ENCODE data around the gene LPAR1. TPM values are rescaled to one million over a fixed set of nuclear protein-coding genes. Genes with fewer than 3 reads are reported as not detected.

The LPAR1 gene
- total and polyA plus RNA-seq, 10 of the 15 experiments (the other 5 are each of a cell fraction or from before 2014, with no cell fraction given): 3.3 to 12.9 (median 8.4) TPM

DNA sequence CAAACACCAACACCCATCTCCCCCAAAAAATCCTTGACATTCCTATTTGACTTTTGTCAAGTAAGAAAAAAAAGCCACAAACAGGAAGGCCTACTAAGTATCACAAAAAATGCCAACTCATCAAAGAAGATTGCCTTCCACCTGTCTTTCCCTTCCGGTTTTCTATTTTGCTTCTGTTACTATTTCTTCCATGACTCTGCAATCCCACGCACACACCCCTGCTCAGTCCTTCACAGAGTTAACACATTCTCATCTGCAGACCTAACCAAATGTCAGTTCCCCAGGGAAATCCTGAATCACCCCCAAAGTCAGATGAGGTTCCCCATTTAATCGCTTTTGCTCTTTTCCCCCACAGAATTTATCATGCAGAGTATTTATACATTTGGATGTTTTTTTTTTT lies 15.1 kb downstream of the LPAR1 start:
- ATAC-seq (peak; percentile 54), DNase-seq (ENCODE audit: low read depth, low spot score) (no peak), FAIRE-seq (no peak)
- no peak overlapping the region for H3K9ac ChIP-seq (ENCODE audit: control insufficient read depth, insufficient read depth, low read length)
- no peaks in the 10 kb centered on the region for H3K4me1 ChIP-seq (ENCODE audit: control insufficient read depth, insufficient read depth, low read length)
- no TSS peak for BruUV-seq (replicated peaks)
- no peaks in the 10 kb centered on the region for H4K20me1 ChIP-seq (ENCODE audit: control insufficient read depth, insufficient read depth)
- no peak overlapping the region for H3K27ac ChIP-seq (ENCODE audit: control insufficient read depth, insufficient read depth)
- H3K9me3 ChIP-seq (replicated peaks; ENCODE audit: control insufficient read depth, insufficient read depth, low read length): no peaks in the 10 kb centered on the region
- in situ Hi-C loops (cut with MboI) (no loop called here), intact Hi-C loops (cut with micrococcal nuclease; ENCODE audit: unreplicated experiment) (no loop called here)
- H3K79me2 ChIP-seq (ENCODE audit: control insufficient read depth, insufficient read depth, low read length): no peaks in the 10 kb centered on the region
- ChIA-PET POLR2A (no interaction called here), RAD21 (ENCODE audit: unreplicated experiment) (interaction anchor here (1.0 kb wide), 1 partner anchor 13 kb away, joined by 3 read pairs; no protein-coding TSS in a partner anchor), SMC1A (ENCODE audit: uncharacterized antibody, unreplicated experiment) (interaction anchor here (0.8 to 17.2 kb wide), 2 partner anchors 8 to 21 kb away, joined by 3 to 218 read pairs; no protein-coding TSS in a partner anchor), CTCF (interaction anchor here (1.6 kb wide), 1 partner anchor 17 kb away, joined by 3 read pairs; no protein-coding TSS in a partner anchor)
- H3K27me3 ChIP-seq (replicated peaks in 1 of 2; ENCODE audit: control insufficient read depth in 2 of 2, insufficient read depth in 2 of 2, low read length in 1 of 2): no peaks in the 10 kb centered on the region
- H3K4me3 ChIP-seq: no peak overlapping the region
- H3K36me3 ChIP-seq (ENCODE audit: control insufficient read depth in 2 of 2, insufficient read depth in 2 of 2, low read length in 1 of 2): no peaks in the 10 kb centered on the region
- 44% methylated on average over 3 of the region's 3 CpGs for WGBS (ENCODE audit: insufficient coverage, insufficient replicate concordance, low lambda C conversion rate, missing lambda C conversion rate)
- H3K4me2 ChIP-seq (ENCODE audit: control insufficient read depth, insufficient read depth): no peak overlapping the region
- no peak overlapping the region for H2AFZ ChIP-seq (ENCODE audit: control insufficient read depth, low read depth, low read length)
- TF ChIP-seq IKZF2 (IDR thresholded peaks at IDR 0.05): peak; percentile 51 to 58; a peak in 2 of 4 replicates
- TF ChIP-seq ATF7 (IDR thresholded peaks at IDR 0.05; ENCODE audit: low read depth): 0 out of 2 replicates have a peak, but pooled peaks have one; percentile 12
- TF ChIP-seq STAT3 (IDR thresholded peaks at IDR 0.05; ENCODE audit: low read depth, low read length): no peak
- peak; percentile 62 for TF ChIP-seq MEF2B (IDR thresholded peaks at IDR 0.05; ENCODE audit: partially characterized antibody, poor library complexity, severe bottlenecking)
- no peak for TF ChIP-seq ZSCAN29 (IDR thresholded peaks at IDR 0.05)
- no peak for TF ChIP-seq SREBF2 (IDR thresholded peaks at IDR 0.05; ENCODE audit: low read length)
- TF ChIP-seq ZZZ3 (IDR thresholded peaks at IDR 0.05; ENCODE audit: control insufficient read depth, insufficient read length, low read depth): no peak
- TF ChIP-seq, protein P1, sequence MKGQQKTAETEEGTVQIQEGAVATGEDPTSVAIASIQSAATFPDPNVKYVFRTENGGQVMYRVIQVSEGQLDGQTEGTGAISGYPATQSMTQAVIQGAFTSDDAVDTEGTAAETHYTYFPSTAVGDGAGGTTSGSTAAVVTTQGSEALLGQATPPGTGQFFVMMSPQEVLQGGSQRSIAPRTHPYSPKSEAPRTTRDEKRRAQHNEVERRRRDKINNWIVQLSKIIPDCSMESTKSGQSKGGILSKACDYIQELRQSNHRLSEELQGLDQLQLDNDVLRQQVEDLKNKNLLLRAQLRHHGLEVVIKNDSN (IDR thresholded peaks at IDR 0.05; ENCODE audit: borderline replicate concordance, extremely low read length, insufficient read depth, low read depth, low read length): no peak
- TF ChIP-seq, protein P2, sequence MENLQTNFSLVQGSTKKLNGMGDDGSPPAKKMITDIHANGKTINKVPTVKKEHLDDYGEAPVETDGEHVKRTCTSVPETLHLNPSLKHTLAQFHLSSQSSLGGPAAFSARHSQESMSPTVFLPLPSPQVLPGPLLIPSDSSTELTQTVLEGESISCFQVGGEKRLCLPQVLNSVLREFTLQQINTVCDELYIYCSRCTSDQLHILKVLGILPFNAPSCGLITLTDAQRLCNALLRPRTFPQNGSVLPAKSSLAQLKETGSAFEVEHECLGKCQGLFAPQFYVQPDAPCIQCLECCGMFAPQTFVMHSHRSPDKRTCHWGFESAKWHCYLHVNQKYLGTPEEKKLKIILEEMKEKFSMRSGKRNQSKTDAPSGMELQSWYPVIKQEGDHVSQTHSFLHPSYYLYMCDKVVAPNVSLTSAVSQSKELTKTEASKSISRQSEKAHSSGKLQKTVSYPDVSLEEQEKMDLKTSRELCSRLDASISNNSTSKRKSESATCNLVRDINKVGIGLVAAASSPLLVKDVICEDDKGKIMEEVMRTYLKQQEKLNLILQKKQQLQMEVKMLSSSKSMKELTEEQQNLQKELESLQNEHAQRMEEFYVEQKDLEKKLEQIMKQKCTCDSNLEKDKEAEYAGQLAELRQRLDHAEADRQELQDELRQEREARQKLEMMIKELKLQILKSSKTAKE (IDR thresholded peaks at IDR 0.05; ENCODE audit: low read depth, poor library complexity, severe bottlenecking): no peak
- TF ChIP-seq, protein P3, sequence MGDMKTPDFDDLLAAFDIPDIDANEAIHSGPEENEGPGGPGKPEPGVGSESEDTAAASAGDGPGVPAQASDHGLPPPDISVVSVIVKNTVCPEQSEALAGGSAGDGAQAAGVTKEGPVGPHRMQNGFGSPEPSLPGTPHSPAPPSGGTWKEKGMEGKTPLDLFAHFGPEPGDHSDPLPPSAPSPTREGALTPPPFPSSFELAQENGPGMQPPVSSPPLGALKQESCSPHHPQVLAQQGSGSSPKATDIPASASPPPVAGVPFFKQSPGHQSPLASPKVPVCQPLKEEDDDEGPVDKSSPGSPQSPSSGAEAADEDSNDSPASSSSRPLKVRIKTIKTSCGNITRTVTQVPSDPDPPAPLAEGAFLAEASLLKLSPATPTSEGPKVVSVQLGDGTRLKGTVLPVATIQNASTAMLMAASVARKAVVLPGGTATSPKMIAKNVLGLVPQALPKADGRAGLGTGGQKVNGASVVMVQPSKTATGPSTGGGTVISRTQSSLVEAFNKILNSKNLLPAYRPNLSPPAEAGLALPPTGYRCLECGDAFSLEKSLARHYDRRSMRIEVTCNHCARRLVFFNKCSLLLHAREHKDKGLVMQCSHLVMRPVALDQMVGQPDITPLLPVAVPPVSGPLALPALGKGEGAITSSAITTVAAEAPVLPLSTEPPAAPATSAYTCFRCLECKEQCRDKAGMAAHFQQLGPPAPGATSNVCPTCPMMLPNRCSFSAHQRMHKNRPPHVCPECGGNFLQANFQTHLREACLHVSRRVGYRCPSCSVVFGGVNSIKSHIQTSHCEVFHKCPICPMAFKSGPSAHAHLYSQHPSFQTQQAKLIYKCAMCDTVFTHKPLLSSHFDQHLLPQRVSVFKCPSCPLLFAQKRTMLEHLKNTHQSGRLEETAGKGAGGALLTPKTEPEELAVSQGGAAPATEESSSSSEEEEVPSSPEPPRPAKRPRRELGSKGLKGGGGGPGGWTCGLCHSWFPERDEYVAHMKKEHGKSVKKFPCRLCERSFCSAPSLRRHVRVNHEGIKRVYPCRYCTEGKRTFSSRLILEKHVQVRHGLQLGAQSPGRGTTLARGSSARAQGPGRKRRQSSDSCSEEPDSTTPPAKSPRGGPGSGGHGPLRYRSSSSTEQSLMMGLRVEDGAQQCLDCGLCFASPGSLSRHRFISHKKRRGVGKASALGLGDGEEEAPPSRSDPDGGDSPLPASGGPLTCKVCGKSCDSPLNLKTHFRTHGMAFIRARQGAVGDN (IDR thresholded peaks at IDR 0.05): no peak
- peak; percentile 80; the same call in 1 of the 2 replicates for TF ChIP-seq BACH1 (IDR thresholded peaks at IDR 0.05; ENCODE audit: borderline replicate concordance)
- TF ChIP-seq HDGF (IDR thresholded peaks at IDR 0.05): no peak
- TF ChIP-seq POU2F2 (IDR thresholded peaks at IDR 0.05; ENCODE audit: borderline replicate concordance, low read depth, low read length): no peak
- no peak for TF ChIP-seq ETV6 (conservative IDR thresholded peaks at IDR 0.05 in 1 of 2, IDR thresholded peaks at IDR 0.05 in 1 of 2; ENCODE audit: borderline replicate concordance in 1 of 2, low read depth in 1 of 2)
- TF ChIP-seq IKZF1 (conservative IDR thresholded peaks at IDR 0.05): peak; percentile 51; the same call in 1 of the 2 replicates
- TF ChIP-seq CBX5 (IDR thresholded peaks at IDR 0.05; ENCODE audit: low read depth): no peak

Measured in GM12878 (cell line).